Osteoblast (primary cell): ENCODE results near the gene IER5L. TPM values are rescaled to one million over a fixed set of nuclear protein-coding genes. Genes with fewer than 3 reads are reported as not detected.
A peak's percentile ranks its signal among the peaks of the same experiment; 100 is the strongest.

ENCODE experiments used
- DNase-seq: peaks from one replicate; pipeline ENCODE4 v3.0.0; 2011; ENCODE audit warnings: low spot score, mixed read lengths; ENCODE audit not compliant: insufficient read length; ENCODE audit errors: missing footprints
- H2AFZ ChIP-seq: 2 replicates; pipeline ENCODE4 v1.6.0; 2011; ENCODE audit warnings: mild to moderate bottlenecking, low read length
- H3K27ac ChIP-seq: 2 replicates; pipeline ENCODE4 v1.5.1; 2011; ENCODE audit warnings: mild to moderate bottlenecking, low read depth, low read length, moderate library complexity
- H3K27me3 ChIP-seq: 2 replicates; pipeline ENCODE4 v1.6.0; 2012; ENCODE audit warnings: mild to moderate bottlenecking, control low read depth, inconsistent platforms, low read length, moderate library complexity; ENCODE audit not compliant: insufficient read depth
- H3K36me3 ChIP-seq: 2 replicates; pipeline ENCODE4 v1.5.1; 2011; ENCODE audit warnings: mild to moderate bottlenecking, low read length, control low read depth, moderate library complexity; ENCODE audit not compliant: insufficient read depth
- H3K4me1 ChIP-seq: 2 replicates; pipeline ENCODE4 v1.5.1; 2011; ENCODE audit warnings: mild to moderate bottlenecking, low read length, control low read depth, moderate library complexity; ENCODE audit not compliant: insufficient read depth
- H3K4me2 ChIP-seq: 2 replicates; pipeline ENCODE4 v1.6.0; 2011; ENCODE audit warnings: mild to moderate bottlenecking, low read length; ENCODE audit not compliant: insufficient read depth
- H3K4me3 ChIP-seq: fragments of 200-600 bp; sonication (generic); 3 replicates; pipeline ENCODE4 v1.5.1; 2012; ENCODE audit warnings: mild to moderate bottlenecking, low read length, inconsistent platforms; ENCODE audit not compliant: insufficient read depth
- H3K79me2 ChIP-seq: 2 replicates; pipeline ENCODE4 v1.6.0; 2012; ENCODE audit warnings: mild to moderate bottlenecking, low read length, control low read depth, inconsistent platforms; ENCODE audit not compliant: insufficient read depth
- H3K9me3 ChIP-seq: 2 replicates; pipeline ENCODE4 v1.5.1; 2011; ENCODE audit warnings: low read depth, low read length, control low read depth
- H4K20me1 ChIP-seq: 2 replicates; pipeline ENCODE4 v1.6.0; 2012; ENCODE audit warnings: mild to moderate bottlenecking, low read length, control low read depth; ENCODE audit not compliant: insufficient read depth
- CTCF ChIP-seq: IDR thresholded peaks from 2 replicates; pipeline ENCODE4 v1.5.1; 2011; ENCODE audit warnings: mild to moderate bottlenecking, low read depth, low read length, moderate library complexity; ENCODE audit errors: extremely low read depth
- total RNA-seq: library from RNA; depleted of rRNA; stranded (reverse); fragments of >200 nt; gene quantifications from 2 replicates; pipeline ENCODE4 v1.2.3, GENCODE V29; 2012

The IER5L gene
- total RNA-seq, 1 donor: 86.1 TPM

GRCh38 chr9:129171993-129172751 is 5.9 kb downstream of the IER5L start:
- no peak overlapping the region for H2AFZ ChIP-seq
- no peaks in the 10 kb centered on the region for H3K27me3 ChIP-seq
- H3K4me2 ChIP-seq: no peak overlapping the region
- H3K4me3 ChIP-seq: no peak overlapping the region
- TF ChIP-seq CTCF: no peak
- peaks cover 16% of the 10 kb centered on the region for H3K79me2 ChIP-seq
- peaks cover 51% of the 10 kb centered on the region for H3K4me1 ChIP-seq
- DNase-seq: peak; percentile 71
- H3K27ac ChIP-seq: no peak overlapping the region
- no peaks in the 10 kb centered on the region for H3K9me3 ChIP-seq
- H4K20me1 ChIP-seq: peaks cover 6% of the 10 kb centered on the region
- H3K36me3 ChIP-seq: no peaks in the 10 kb centered on the region

GRCh38 chr9:129170229-129170628 is 7.8 kb downstream of the IER5L start:
- H3K4me2 ChIP-seq: peak overlapping the region; percentile 32
- H3K79me2 ChIP-seq: no peaks in the 10 kb centered on the region
- H3K27ac ChIP-seq: no peak overlapping the region
- peaks cover 52% of the 10 kb centered on the region for H3K4me1 ChIP-seq
- no peaks in the 10 kb centered on the region for H3K9me3 ChIP-seq
- no peaks in the 10 kb centered on the region for H4K20me1 ChIP-seq
- H3K36me3 ChIP-seq: no peaks in the 10 kb centered on the region
- TF ChIP-seq CTCF: no peak
- no peak overlapping the region for H2AFZ ChIP-seq
- H3K27me3 ChIP-seq: no peaks in the 10 kb centered on the region
- peak; percentile 72 for DNase-seq
- no peak overlapping the region for H3K4me3 ChIP-seq

- TF ChIP-seq CTCF: no peak
- DNase-seq: peak; percentile 97
- no peaks in the 10 kb centered on the region for H4K20me1 ChIP-seq
- no peaks in the 10 kb centered on the region for H3K9me3 ChIP-seq
- peak overlapping the region; percentile 86 for H3K27ac ChIP-seq
- peak overlapping the region; percentile 84 for H2AFZ ChIP-seq
- peaks cover 48% of the 10 kb centered on the region for H3K4me1 ChIP-seq
- H3K4me2 ChIP-seq: peak overlapping the region; percentile 79
- H3K27me3 ChIP-seq: no peaks in the 10 kb centered on the region
- H3K36me3 ChIP-seq: no peaks in the 10 kb centered on the region
- H3K4me3 ChIP-seq: peak overlapping the region; percentile 58
- H3K79me2 ChIP-seq: no peaks in the 10 kb centered on the region
Measured at GRCh38 chr9:129166623-129167557, 11.2 kb downstream of the IER5L start.

GRCh38 chr9:129165198-129165597 is 12.9 kb downstream of the IER5L start:
- Histone ChIP-seq H3K27me3 (no peaks in the 10 kb centered on the region), H3K4me2 (no peak overlapping the region), H3K4me3 (no peak overlapping the region), H3K9me3 (no peaks in the 10 kb centered on the region), H3K27ac (no peak overlapping the region), H3K79me2 (no peaks in the 10 kb centered on the region), H2AFZ (no peak overlapping the region), H3K4me1 (peaks cover 44% of the 10 kb centered on the region), H3K36me3 (no peaks in the 10 kb centered on the region), H4K20me1 (no peaks in the 10 kb centered on the region)
- TF ChIP-seq CTCF: no peak
- no peak for DNase-seq
